Vagina (tissue), 2 donors: Measurements from ENCODE around the gene SLC6A6. TPM values are rescaled to one million over a fixed set of nuclear protein-coding genes. Genes with fewer than 3 reads are reported as not detected.

Source experiments
- DNase-seq, 2 donors: peaks; one replicate each; pipeline ENCODE4 v3.0.0-alpha.2; 2017; ENCODE audit errors: extremely low spot score in 2 of 2
- H3K27ac ChIP-seq: fragments of 200-600 bp; sonication (generic); one replicate; pipeline ENCODE4 v1.5.1; 2019
- H3K27me3 ChIP-seq: fragments of 200-600 bp; sonication (generic); one replicate; pipeline ENCODE4 v1.5.1; 2019
- H3K36me3 ChIP-seq, 2 donors: fragments of 200-600 bp; sonication (generic); one replicate each; pipeline ENCODE4 v1.5.1; 2017 to 2019
- H3K4me1 ChIP-seq: fragments of 200-600 bp; sonication (generic); one replicate; pipeline ENCODE4 v1.5.1; 2019
- H3K4me3 ChIP-seq, 2 donors: fragments of 200-600 bp; sonication (generic); 1 replicate in 1 of 2; 2 replicates in 1 of 2; pipeline ENCODE4 v1.5.1; 2016 to 2019
- H3K9me3 ChIP-seq: fragments of 200-600 bp; sonication (generic); one replicate; pipeline ENCODE4 v1.5.1; 2019
- CTCF ChIP-seq, 3 experiments: fragments of 450-650 bp in 2 of 3; fragments of 200-600 bp in 1 of 3; sonication (generic) in 1 of 3; IDR thresholded peaks; one replicate each; pipeline ENCODE4 v1.5.1; 2017 to 2019; ENCODE audit warnings: antibody characterized with exemption in 3 of 3, mild to moderate bottlenecking in 2 of 3, moderate library complexity in 2 of 3
- POLR2A ChIP-seq, 2 donors: fragments of 450-650 bp; IDR thresholded peaks; one replicate each; pipeline ENCODE4 v1.6.1; 2017; ENCODE audit warnings: antibody characterized with exemption in 2 of 2, mild to moderate bottlenecking in 2 of 2, moderate library complexity in 2 of 2
- POLR2AphosphoS5 ChIP-seq, 2 donors: sonication (generic); formaldehyde crosslinking; IDR thresholded peaks; one replicate each; pipeline ENCODE4 v1.9.0; 2017; ENCODE audit warnings: antibody characterized with exemption in 2 of 2, mild to moderate bottlenecking in 2 of 2, low read depth in 1 of 2; ENCODE audit not compliant: insufficient read depth in 1 of 2
- intact Hi-C: fragments of 100-400 bp; cut with DNase I; formaldehyde crosslinking; loops from one replicate; pipeline ENCODE4 v1.15.1; 2023
- total RNA-seq: library from RNA; depleted of rRNA; stranded (reverse); fragments of >200 nt; gene quantifications from one replicate; pipeline ENCODE4 v1.2.3, GENCODE V29; 2016

The SLC6A6 gene
- total RNA-seq, 1 donor from 2014 or later: 30.7 TPM

- no peak overlapping the region for H3K4me3 ChIP-seq
- peaks cover 36% of the 10 kb centered on the region for H3K4me1 ChIP-seq
- no peak overlapping the region for H3K27ac ChIP-seq
- no peaks in the 10 kb centered on the region for H3K36me3 ChIP-seq
- H3K9me3 ChIP-seq: no peaks in the 10 kb centered on the region
- H3K27me3 ChIP-seq: no peaks in the 10 kb centered on the region
- TF ChIP-seq POLR2A (IDR thresholded peaks at IDR 0.05) (no peak), POLR2AphosphoS5 (IDR thresholded peaks at IDR 0.05; ENCODE audit: insufficient read depth in 1 of 2, low read depth in 1 of 2) (no peak), CTCF (IDR thresholded peaks at IDR 0.05) (no peak)
- intact Hi-C loops: no loop called here
- DNase-seq: no peak
These were observed 56.2 kb downstream of the SLC6A6 start for GRCh38 chr3:14458434-14459275.

- no peaks in the 10 kb centered on the region for H3K36me3 ChIP-seq
- H3K4me3 ChIP-seq: no peak overlapping the region
- no peak overlapping the region for H3K27ac ChIP-seq
- H3K4me1 ChIP-seq: peaks cover 29% of the 10 kb centered on the region
- H3K9me3 ChIP-seq: no peaks in the 10 kb centered on the region
- DNase-seq: no peak
- no peak for TF ChIP-seq CTCF (IDR thresholded peaks at IDR 0.05)
- TF ChIP-seq POLR2A (IDR thresholded peaks at IDR 0.05): no peak
- no peak for TF ChIP-seq POLR2AphosphoS5 (IDR thresholded peaks at IDR 0.05; ENCODE audit: insufficient read depth in 1 of 2, low read depth in 1 of 2)
- intact Hi-C loops: no loop called here
- no peaks in the 10 kb centered on the region for H3K27me3 ChIP-seq
These were observed 57.0 kb downstream of the SLC6A6 start for GRCh38 chr3:14459384-14459783.

- TF ChIP-seq CTCF (IDR thresholded peaks at IDR 0.05): no peak
- TF ChIP-seq POLR2A (IDR thresholded peaks at IDR 0.05): no peak
- no peak for TF ChIP-seq POLR2AphosphoS5 (IDR thresholded peaks at IDR 0.05; ENCODE audit: insufficient read depth in 1 of 2, low read depth in 1 of 2)
- DNase-seq: no peak
- intact Hi-C loops: loop anchor here (10.0 kb wide), 1 partner anchor 565 kb away; no protein-coding TSS in a partner anchor
- Histone ChIP-seq H3K27ac (no peak overlapping the region), H3K4me3 (no peak overlapping the region), H3K27me3 (no peaks in the 10 kb centered on the region), H3K36me3 (peaks cover 0 to 2% of the 10 kb centered on the region in 2 donors), H3K4me1 (peaks cover 26% of the 10 kb centered on the region), H3K9me3 (no peaks in the 10 kb centered on the region)
These were observed 57.4 kb downstream of the SLC6A6 start for GRCh38 chr3:14459787-14460186.

GRCh38 chr3:14460342-14461005 lies 58.1 kb downstream of the SLC6A6 start:
- H3K9me3 ChIP-seq: no peaks in the 10 kb centered on the region
- no peaks in the 10 kb centered on the region for H3K27me3 ChIP-seq
- intact Hi-C loops: loop anchor here (10.0 kb wide), 1 partner anchor 566 kb away; no protein-coding TSS in a partner anchor
- peak; percentile 44 to 72 for TF ChIP-seq POLR2AphosphoS5 (IDR thresholded peaks at IDR 0.05; ENCODE audit: insufficient read depth in 1 of 2, low read depth in 1 of 2)
- TF ChIP-seq CTCF (IDR thresholded peaks at IDR 0.05): no peak
- H3K4me3 ChIP-seq: no peak overlapping the region
- peak overlapping the region; percentile 29 for H3K27ac ChIP-seq
- peaks cover 24% of the 10 kb centered on the region for H3K4me1 ChIP-seq
- H3K36me3 ChIP-seq: peaks cover 0 to 6% of the 10 kb centered on the region in 2 donors
- no peak for DNase-seq
